GM12891 (cell line): ENCODE results near the gene PSIP1.

ENCODE experiments used
- POLR2A ChIP-seq: IDR thresholded peaks from 2 replicates; pipeline ENCODE4 v1.6.1; 2011; ENCODE audit warnings: low read depth, low read length, control low read depth
- POLR2AphosphoS5 ChIP-seq: IDR thresholded peaks from 2 replicates; pipeline ENCODE4 v1.6.1; 2011; ENCODE audit warnings: low read depth, low read length, control low read depth
- POU2F2 ChIP-seq: IDR thresholded peaks from 2 replicates; pipeline ENCODE4 v1.6.1; 2011; ENCODE audit warnings: low read depth, mild to moderate bottlenecking, control low read depth, low read length, moderate library complexity
- SPI1 ChIP-seq: IDR thresholded peaks from 2 replicates; pipeline ENCODE4 v1.6.1; 2011; ENCODE audit warnings: low read depth, low read length, control low read depth
- TAF1 ChIP-seq: IDR thresholded peaks from 2 replicates; pipeline ENCODE4 v1.6.1; 2011; ENCODE audit warnings: low read depth, low read length, control low read depth

DNA sequence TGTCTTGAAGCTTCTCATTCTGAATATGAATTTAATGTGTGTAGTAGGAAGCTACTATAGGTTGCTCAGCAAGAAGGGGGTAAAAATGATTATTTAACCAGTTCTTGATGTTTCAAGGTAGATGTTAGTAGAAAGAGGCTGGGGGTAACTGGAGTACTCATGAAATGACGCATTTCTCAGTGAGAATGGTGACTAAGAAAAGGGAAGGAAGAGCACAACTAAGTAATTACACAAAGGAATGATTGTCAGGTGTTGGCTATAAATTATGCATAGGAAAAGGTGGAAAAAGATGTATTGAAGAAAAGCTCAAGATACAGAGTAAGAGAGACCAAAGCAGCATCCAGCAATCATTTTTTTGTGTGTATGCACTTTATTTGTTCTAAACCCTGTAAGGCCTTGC, 1.4 kb upstream of the PSIP1 start:
- TF ChIP-seq POLR2A (peak; percentile 41; the same call in 1 of the 2 replicates), TAF1 (no peak), POLR2AphosphoS5 (no peak), SPI1 (peak; percentile 20; the same call in 1 of the 2 replicates), POU2F2 (no peak)
